ENCODE results near the gene DDR2.

Gene DDR2

DNA sequence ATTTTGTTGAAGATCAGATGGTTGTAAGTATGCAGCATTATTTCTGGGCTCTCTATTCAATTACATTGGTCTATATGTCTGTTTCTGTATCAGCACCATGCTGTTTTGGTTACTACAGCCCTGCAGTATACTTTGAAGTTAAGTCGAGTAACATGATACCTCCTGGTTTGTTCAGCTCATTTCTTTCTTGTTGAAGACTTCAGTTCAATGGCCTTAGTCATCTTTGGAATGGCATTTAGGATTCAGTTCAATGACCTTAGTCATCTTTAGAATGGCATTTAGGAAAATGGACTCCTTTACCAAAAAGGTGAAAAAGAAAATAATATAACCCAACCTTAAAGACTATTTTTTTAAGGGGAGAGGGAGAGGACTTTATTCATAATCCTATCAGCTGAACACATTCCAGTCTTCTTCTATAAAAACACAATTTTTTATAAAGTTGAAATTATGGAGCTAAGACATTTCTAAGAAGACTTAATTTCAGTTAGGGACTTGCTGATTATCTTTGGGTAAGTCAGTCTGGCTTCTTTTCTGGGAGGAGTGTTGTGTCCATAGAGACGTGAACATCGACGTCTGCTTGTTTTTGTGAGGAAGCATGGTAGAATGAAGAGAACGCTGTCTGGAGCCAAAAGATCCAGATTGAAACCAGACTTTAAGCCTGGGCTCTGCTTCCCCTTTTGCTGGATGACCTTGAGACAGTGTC is 48.3 kb downstream of the DDR2 start:
- Histone ChIP-seq H3K9me3 (ENCODE audit: severe bottlenecking) (no peaks in the 10 kb centered on the region), H3K4me1 (ENCODE audit: insufficient read depth, poor library complexity, severe bottlenecking) (peaks cover 9% of the 10 kb centered on the region), H3K4me3 (ENCODE audit: severe bottlenecking) (no peak overlapping the region), H3K27ac (ENCODE audit: poor library complexity, severe bottlenecking) (no peak overlapping the region), H3K27me3 (ENCODE audit: insufficient read depth, poor library complexity, severe bottlenecking) (no peaks in the 10 kb centered on the region), H3K36me3 (ENCODE audit: low read depth) (no peaks in the 10 kb centered on the region)
- DNase-seq (ENCODE audit: low spot score) (no peak), ATAC-seq (ENCODE audit: low read depth) (no peak)
- TF ChIP-seq, protein P1, sequence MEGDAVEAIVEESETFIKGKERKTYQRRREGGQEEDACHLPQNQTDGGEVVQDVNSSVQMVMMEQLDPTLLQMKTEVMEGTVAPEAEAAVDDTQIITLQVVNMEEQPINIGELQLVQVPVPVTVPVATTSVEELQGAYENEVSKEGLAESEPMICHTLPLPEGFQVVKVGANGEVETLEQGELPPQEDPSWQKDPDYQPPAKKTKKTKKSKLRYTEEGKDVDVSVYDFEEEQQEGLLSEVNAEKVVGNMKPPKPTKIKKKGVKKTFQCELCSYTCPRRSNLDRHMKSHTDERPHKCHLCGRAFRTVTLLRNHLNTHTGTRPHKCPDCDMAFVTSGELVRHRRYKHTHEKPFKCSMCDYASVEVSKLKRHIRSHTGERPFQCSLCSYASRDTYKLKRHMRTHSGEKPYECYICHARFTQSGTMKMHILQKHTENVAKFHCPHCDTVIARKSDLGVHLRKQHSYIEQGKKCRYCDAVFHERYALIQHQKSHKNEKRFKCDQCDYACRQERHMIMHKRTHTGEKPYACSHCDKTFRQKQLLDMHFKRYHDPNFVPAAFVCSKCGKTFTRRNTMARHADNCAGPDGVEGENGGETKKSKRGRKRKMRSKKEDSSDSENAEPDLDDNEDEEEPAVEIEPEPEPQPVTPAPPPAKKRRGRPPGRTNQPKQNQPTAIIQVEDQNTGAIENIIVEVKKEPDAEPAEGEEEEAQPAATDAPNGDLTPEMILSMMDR (IDR thresholded peaks at IDR 0.05; ENCODE audit: poor library complexity, severe bottlenecking) = no peak

DNA sequence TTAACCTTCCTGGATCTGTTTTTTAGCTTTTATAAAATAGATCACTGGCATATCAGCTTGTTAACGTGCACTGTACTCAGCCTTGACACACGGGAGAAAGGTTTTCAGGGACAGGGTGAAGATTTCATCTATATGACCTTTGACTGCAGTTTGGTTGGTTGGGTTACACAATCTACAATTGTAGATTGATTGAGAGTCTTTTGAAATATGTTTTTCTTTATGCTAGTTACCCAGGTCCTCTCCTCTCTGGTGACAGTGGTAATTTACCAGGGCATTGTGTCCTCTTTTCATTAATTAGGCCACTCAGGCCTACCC is 48.8 kb downstream of the DDR2 start:
- no peak for DNase-seq (ENCODE audit: low spot score)
- Histone ChIP-seq H3K27me3 (ENCODE audit: insufficient read depth, poor library complexity, severe bottlenecking) (no peaks in the 10 kb centered on the region), H3K4me3 (ENCODE audit: severe bottlenecking) (no peak overlapping the region), H3K9me3 (ENCODE audit: severe bottlenecking) (no peaks in the 10 kb centered on the region), H3K36me3 (ENCODE audit: low read depth) (no peaks in the 10 kb centered on the region), H3K4me1 (ENCODE audit: insufficient read depth, poor library complexity, severe bottlenecking) (peaks cover 9% of the 10 kb centered on the region), H3K27ac (ENCODE audit: poor library complexity, severe bottlenecking) (no peak overlapping the region)
- ATAC-seq (ENCODE audit: low read depth) = no peak
- TF ChIP-seq, protein P1 (IDR thresholded peaks at IDR 0.05; ENCODE audit: poor library complexity, severe bottlenecking) = no peak

DNA sequence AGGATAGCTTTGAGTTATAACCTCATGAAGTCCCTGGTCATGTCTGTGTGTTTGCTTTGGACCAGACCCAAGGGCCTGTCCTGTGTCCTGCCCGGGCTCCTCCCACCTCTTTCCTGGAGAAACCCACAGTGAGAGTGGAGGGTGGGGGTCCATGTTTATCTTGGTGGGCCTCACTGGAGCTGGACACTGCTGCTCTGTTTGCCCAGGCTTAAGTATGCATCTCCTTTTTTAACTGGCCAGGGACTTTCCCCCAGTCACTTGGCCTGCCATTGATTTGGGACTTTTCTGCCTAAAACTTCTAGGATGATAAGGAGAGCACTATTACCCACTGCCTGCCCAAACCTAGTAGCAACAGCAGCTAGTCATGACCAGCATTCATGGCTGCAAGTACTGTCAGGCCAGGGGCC is 49.8 kb downstream of the DDR2 start:
- no peak overlapping the region for H3K4me3 ChIP-seq (ENCODE audit: severe bottlenecking)
- H3K9me3 ChIP-seq (ENCODE audit: severe bottlenecking) = no peaks in the 10 kb centered on the region
- no peaks in the 10 kb centered on the region for H3K36me3 ChIP-seq (ENCODE audit: low read depth)
- TF ChIP-seq, protein P1 (IDR thresholded peaks at IDR 0.05; ENCODE audit: poor library complexity, severe bottlenecking) = no peak
- H3K4me1 ChIP-seq (ENCODE audit: insufficient read depth, poor library complexity, severe bottlenecking) = peaks cover 9% of the 10 kb centered on the region
- H3K27ac ChIP-seq (ENCODE audit: poor library complexity, severe bottlenecking) = no peak overlapping the region
- DNase-seq (ENCODE audit: low spot score) = no peak
- no peak for ATAC-seq (ENCODE audit: low read depth)
- no peaks in the 10 kb centered on the region for H3K27me3 ChIP-seq (ENCODE audit: insufficient read depth, poor library complexity, severe bottlenecking)

DNA sequence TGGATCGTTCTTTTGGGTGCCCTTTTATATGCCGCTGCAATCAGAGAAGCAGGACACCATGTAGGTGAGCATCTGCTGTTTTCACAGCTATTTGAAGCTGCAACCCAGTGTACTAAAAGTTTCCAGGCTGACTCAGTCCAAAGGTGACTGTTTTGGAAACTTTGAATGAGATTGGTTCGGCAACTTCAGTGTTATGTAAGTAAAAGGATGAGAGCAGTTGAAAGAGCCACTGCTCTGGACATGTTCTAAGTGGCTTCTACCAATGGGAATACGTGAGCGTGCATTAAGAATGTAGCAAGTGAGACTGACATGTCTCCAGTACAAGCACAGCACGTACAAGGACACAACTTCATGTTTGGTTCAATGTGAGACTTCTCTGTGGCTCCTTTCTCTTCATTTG is 55.6 kb downstream of the DDR2 start:
- DNase-seq (ENCODE audit: low spot score) (no peak), ATAC-seq (ENCODE audit: low read depth) (no peak)
- Histone ChIP-seq H3K4me3 (ENCODE audit: severe bottlenecking) (no peak overlapping the region), H3K9me3 (ENCODE audit: severe bottlenecking) (no peaks in the 10 kb centered on the region), H3K27me3 (ENCODE audit: insufficient read depth, poor library complexity, severe bottlenecking) (no peaks in the 10 kb centered on the region), H3K36me3 (ENCODE audit: low read depth) (no peaks in the 10 kb centered on the region), H3K4me1 (ENCODE audit: insufficient read depth, poor library complexity, severe bottlenecking) (peaks cover 13% of the 10 kb centered on the region), H3K27ac (ENCODE audit: poor library complexity, severe bottlenecking) (no peak overlapping the region)
- TF ChIP-seq, protein P1 (IDR thresholded peaks at IDR 0.05; ENCODE audit: poor library complexity, severe bottlenecking) = no peak

DNA sequence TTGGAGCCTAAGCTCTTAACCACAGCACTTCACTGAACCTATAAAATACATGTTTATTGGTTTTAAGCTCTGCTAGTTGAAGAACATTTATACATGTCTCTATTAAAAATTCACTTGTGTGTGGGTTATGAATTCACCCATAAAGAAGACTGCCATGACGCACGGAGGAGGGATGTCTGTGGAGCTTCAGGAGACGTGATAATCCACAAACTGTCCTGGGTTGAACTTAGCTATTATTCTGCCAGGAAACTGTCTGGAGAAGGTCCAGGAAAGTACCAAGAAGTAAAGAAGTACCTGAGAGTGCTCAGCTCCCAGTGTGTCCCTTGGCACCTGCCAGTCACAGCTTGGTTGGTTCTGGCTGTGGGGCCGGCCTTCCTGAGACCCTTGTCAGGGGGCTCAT is 56.3 kb downstream of the DDR2 start:
- no peak overlapping the region for H3K27ac ChIP-seq (ENCODE audit: poor library complexity, severe bottlenecking)

More for the DNA sequence above, 56.3 kb downstream of the DDR2 start:
- no peak overlapping the region for H3K4me3 ChIP-seq (ENCODE audit: severe bottlenecking)
- TF ChIP-seq, protein P1 (IDR thresholded peaks at IDR 0.05; ENCODE audit: poor library complexity, severe bottlenecking) = no peak
- H3K36me3 ChIP-seq (ENCODE audit: low read depth) = no peaks in the 10 kb centered on the region
- DNase-seq (ENCODE audit: low spot score) (no peak), ATAC-seq (ENCODE audit: low read depth) (no peak)
- H3K4me1 ChIP-seq (ENCODE audit: insufficient read depth, poor library complexity, severe bottlenecking) = peaks cover 13% of the 10 kb centered on the region
- no peaks in the 10 kb centered on the region for H3K27me3 ChIP-seq (ENCODE audit: insufficient read depth, poor library complexity, severe bottlenecking)
- H3K9me3 ChIP-seq (ENCODE audit: severe bottlenecking) = no peaks in the 10 kb centered on the region

Measured in RWPE2 (cell line).